Neuronal stem cell (in vitro differentiated cells): ENCODE data around the gene PLAAT3.
"Not testable (repeated sequence)": the region's sequence is repeated elsewhere in the genome, so short reads cannot be mapped to it uniquely, and the experiment has no call there.

Experiments
- DNase-seq: peaks from one replicate; pipeline ENCODE4 v3.0.0-alpha.2; 2013; ENCODE audit warnings: low spot score
- H2AFZ ChIP-seq: one replicate; pipeline ENCODE4 v1.6.1; 2013; ENCODE audit warnings: mild to moderate bottlenecking, low read length, inconsistent platforms
- H2AK5ac ChIP-seq: 2 replicates; pipeline ENCODE4 v1.6.1; 2013; ENCODE audit warnings: low read depth, mild to moderate bottlenecking, inconsistent platforms, low read length, moderate library complexity, mixed read lengths
- H2BK120ac ChIP-seq: 2 replicates; pipeline ENCODE4 v1.6.1; 2013; ENCODE audit warnings: low read depth, mild to moderate bottlenecking, inconsistent platforms, low read length, moderate library complexity, mixed read lengths
- H2BK12ac ChIP-seq: one replicate; pipeline ENCODE4 v1.6.1; 2013; ENCODE audit warnings: low read length, inconsistent platforms
- H2BK15ac ChIP-seq: 2 replicates; pipeline ENCODE4 v1.6.1; 2013; ENCODE audit warnings: mild to moderate bottlenecking, low read length, inconsistent platforms, mixed read lengths
- H2BK5ac ChIP-seq: one replicate; pipeline ENCODE4 v1.6.1; 2013; ENCODE audit warnings: inconsistent platforms, mild to moderate bottlenecking, low read length, moderate library complexity
- H3K14ac ChIP-seq: one replicate; pipeline ENCODE4 v1.6.1; 2013; ENCODE audit warnings: low read length, inconsistent platforms
- H3K18ac ChIP-seq: 2 replicates; pipeline ENCODE4 v1.6.1; 2013; ENCODE audit warnings: low read length, inconsistent platforms
- H3K23ac ChIP-seq: 2 replicates; pipeline ENCODE4 v1.6.1; 2013; ENCODE audit warnings: low read depth, mild to moderate bottlenecking, mixed read lengths, low read length, inconsistent platforms; ENCODE audit not compliant: poor library complexity
- H3K27ac ChIP-seq: replicated peaks from 3 replicates; pipeline ENCODE4 v1.5.1; 2013; ENCODE audit warnings: low read length, inconsistent platforms
- H3K27me3 ChIP-seq, 3 experiments: 2 replicates each; pipeline ENCODE4 v1.6.1; 2013; ENCODE audit warnings: low read length in 3 of 3, mild to moderate bottlenecking in 2 of 3, inconsistent platforms in 1 of 3, low read depth in 1 of 3, mixed read lengths in 1 of 3, moderate library complexity in 1 of 3; ENCODE audit not compliant: control insufficient read depth in 3 of 3, insufficient read depth in 3 of 3
- H3K36me3 ChIP-seq, 2 donors: replicated peaks in 1 of 2; 2 replicates each; pipeline ENCODE4 v1.6.1; 2013; ENCODE audit warnings: low read length in 2 of 2; ENCODE audit not compliant: control insufficient read depth in 2 of 2, insufficient read depth in 2 of 2
- H3K4ac ChIP-seq: 2 replicates; pipeline ENCODE4 v1.6.1; 2013; ENCODE audit warnings: inconsistent platforms, mild to moderate bottlenecking, low read length, moderate library complexity
- H3K4me1 ChIP-seq, 2 donors: 1 replicate in 1 of 2; 2 replicates in 1 of 2; pipeline ENCODE4 v1.6.1; 2013; ENCODE audit warnings: low read length in 2 of 2, low read depth in 1 of 2; ENCODE audit not compliant: control insufficient read depth in 2 of 2, insufficient read depth in 1 of 2
- H3K4me2 ChIP-seq: one replicate; pipeline ENCODE4 v1.6.1; 2013; ENCODE audit warnings: mild to moderate bottlenecking, low read length, inconsistent platforms; ENCODE audit not compliant: insufficient read depth, poor library complexity, severe bottlenecking
- H3K4me3 ChIP-seq, 2 donors: 2 replicates each; pipeline ENCODE4 v1.5.1; 2013; ENCODE audit warnings: low read length in 2 of 2, mild to moderate bottlenecking in 2 of 2, inconsistent platforms in 1 of 2, moderate library complexity in 1 of 2
- H3K79me1 ChIP-seq: one replicate; pipeline ENCODE4 v1.6.1; 2013; ENCODE audit warnings: low read depth, mild to moderate bottlenecking, inconsistent platforms, low read length, moderate library complexity
- H3K9ac ChIP-seq: one replicate; pipeline ENCODE4 v1.6.1; 2013; ENCODE audit warnings: mild to moderate bottlenecking, low read depth, low read length, inconsistent platforms; ENCODE audit not compliant: poor library complexity
- H3K9me3 ChIP-seq, 2 donors: replicated peaks in 1 of 2; 2 replicates each; pipeline versions ENCODE3 to v1.6.1; 2013; ENCODE audit warnings: low read length in 2 of 2, mild to moderate bottlenecking in 2 of 2, inconsistent platforms in 1 of 2, low read depth in 1 of 2, mixed read lengths in 1 of 2, moderate library complexity in 1 of 2; ENCODE audit not compliant: control insufficient read depth in 2 of 2, insufficient read depth in 1 of 2
- H4K8ac ChIP-seq: one replicate; pipeline ENCODE4 v1.6.1; 2013; ENCODE audit warnings: low read depth, mild to moderate bottlenecking, inconsistent platforms, low read length, moderate library complexity
- H4K91ac ChIP-seq: one replicate; pipeline ENCODE4 v1.6.1; 2013; ENCODE audit warnings: low read length, low read depth, mild to moderate bottlenecking, inconsistent platforms; ENCODE audit not compliant: poor library complexity
- WGBS, 2 donors: extraction: QIAGEN DNeasy Blood & Tissue Kit; methylation state at CpG; one replicate each; pipeline ENCODE4 v1.1.7; 2013; ENCODE audit warnings: missing lambda C conversion rate in 2 of 2, mixed read lengths in 1 of 2; ENCODE audit not compliant: insufficient read length in 2 of 2, insufficient replicate concordance in 1 of 2; ENCODE audit errors: extremely low coverage in 2 of 2; 5-methylcytosine and 5-hydroxymethylcytosine counted together

PLAAT3 gene

DNA sequence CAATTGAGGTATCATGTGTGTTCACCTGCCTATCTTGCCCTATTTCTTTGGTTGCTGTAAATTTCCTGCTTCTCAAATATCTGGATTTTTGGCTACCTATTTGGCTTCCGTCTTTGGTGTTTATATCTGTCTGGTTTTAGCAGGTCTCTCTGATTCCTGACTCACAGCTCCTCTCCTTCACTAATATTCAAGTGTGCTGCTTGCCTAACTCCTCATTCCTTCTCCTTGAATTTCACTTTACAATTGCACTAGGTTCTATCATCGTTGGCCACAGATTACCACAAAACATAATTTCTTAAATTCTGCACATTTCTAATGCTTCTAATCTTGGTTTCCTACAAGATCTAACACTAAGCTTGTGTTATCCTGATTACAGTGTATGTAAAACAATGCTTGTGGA, 71.7 kb downstream of the PLAAT3 start:
- H3K27me3 ChIP-seq, H3K4me3 ChIP-seq, H3K4me1 ChIP-seq, H3K79me1 ChIP-seq, H3K23ac ChIP-seq, H3K9me3 ChIP-seq, H2AK5ac ChIP-seq, H3K27ac ChIP-seq, H2BK5ac ChIP-seq, H4K8ac ChIP-seq, H3K36me3 ChIP-seq, H3K4ac ChIP-seq, H2AFZ ChIP-seq, H2BK15ac ChIP-seq, H2BK12ac ChIP-seq, H3K9ac ChIP-seq, H3K4me2 ChIP-seq, DNase-seq, H2BK120ac ChIP-seq, H3K14ac ChIP-seq, H3K18ac ChIP-seq, H4K91ac ChIP-seq: not testable (repeated sequence)
- WGBS, 2 donors = no CpG with 5 or more reads among the region's 2 CpGs

DNA sequence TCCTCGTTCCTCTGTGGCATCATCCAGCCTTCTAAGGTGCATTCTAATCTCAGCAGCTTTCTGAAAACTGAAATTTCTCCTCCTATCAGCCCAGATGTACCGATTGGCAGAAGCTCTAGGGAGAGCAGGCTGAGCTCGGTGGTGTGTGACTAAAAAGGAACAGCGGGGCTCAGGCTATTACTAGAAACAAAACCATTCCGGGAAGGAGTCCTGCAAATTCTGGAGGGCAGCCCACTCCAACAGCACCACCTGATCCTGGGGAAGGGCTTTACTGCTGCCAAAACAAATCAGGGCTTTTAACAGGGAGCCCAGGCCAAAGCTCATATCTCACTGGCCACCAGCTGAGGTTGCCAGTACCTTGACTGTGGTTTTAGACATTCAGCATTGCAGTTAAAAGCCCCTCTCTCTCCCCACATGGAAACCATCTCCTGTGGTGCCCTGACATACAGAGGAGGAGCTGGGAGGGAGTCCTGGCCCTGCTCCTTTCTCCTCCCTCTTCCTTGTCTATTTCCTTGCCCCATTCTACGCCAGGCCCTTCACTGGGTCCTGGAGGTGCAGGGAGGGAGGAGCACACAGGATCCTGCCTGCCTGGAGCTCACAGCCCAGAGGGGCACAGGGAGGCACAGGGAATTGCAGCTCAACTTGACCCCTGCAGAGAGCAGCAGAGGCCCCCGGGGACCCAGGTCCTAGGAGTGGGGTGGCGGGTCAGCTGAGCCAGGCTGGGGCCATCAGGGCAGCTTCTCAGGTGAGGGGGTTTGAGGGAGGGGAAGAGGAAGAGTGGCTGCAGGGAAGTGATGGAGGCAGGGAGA, 76.7 kb downstream of the PLAAT3 start:
- H4K91ac ChIP-seq = no peak overlapping the region
- peak overlapping the region; percentile 63 for H3K14ac ChIP-seq
- no peak overlapping the region for H2BK5ac ChIP-seq
- WGBS, 2 donors = no CpG with 5 or more reads among the region's 8 CpGs
- no peak overlapping the region for H3K9ac ChIP-seq
- peak overlapping the region; percentile 71 for H2BK15ac ChIP-seq
- DNase-seq = no peak
- H2AFZ ChIP-seq = peak overlapping the region; percentile 37
- H2BK120ac ChIP-seq = no peak overlapping the region
- H3K4me1 ChIP-seq = peaks cover 0 to 6% of the 10 kb centered on the region in 2 donors
- H3K4ac ChIP-seq = peak overlapping the region; percentile 41
- H3K4me2 ChIP-seq = no peak overlapping the region
- H3K79me1 ChIP-seq = no peaks in the 10 kb centered on the region
- no peaks in the 10 kb centered on the region for H3K9me3 ChIP-seq
- H2BK12ac ChIP-seq = peak overlapping the region; percentile 26
- no peak overlapping the region for H4K8ac ChIP-seq
- H3K23ac ChIP-seq = peak overlapping the region; percentile 37
- H3K36me3 ChIP-seq = no peaks in the 10 kb centered on the region
- H3K27ac ChIP-seq = no peak overlapping the region
- H3K4me3 ChIP-seq = no peak overlapping the region
- peak overlapping the region; percentile 78 for H3K18ac ChIP-seq
- peaks cover 0 to 7% (median 0%) of the 10 kb centered on the region in 3 experiments for H3K27me3 ChIP-seq
- H2AK5ac ChIP-seq = peak overlapping the region; percentile 90

DNA sequence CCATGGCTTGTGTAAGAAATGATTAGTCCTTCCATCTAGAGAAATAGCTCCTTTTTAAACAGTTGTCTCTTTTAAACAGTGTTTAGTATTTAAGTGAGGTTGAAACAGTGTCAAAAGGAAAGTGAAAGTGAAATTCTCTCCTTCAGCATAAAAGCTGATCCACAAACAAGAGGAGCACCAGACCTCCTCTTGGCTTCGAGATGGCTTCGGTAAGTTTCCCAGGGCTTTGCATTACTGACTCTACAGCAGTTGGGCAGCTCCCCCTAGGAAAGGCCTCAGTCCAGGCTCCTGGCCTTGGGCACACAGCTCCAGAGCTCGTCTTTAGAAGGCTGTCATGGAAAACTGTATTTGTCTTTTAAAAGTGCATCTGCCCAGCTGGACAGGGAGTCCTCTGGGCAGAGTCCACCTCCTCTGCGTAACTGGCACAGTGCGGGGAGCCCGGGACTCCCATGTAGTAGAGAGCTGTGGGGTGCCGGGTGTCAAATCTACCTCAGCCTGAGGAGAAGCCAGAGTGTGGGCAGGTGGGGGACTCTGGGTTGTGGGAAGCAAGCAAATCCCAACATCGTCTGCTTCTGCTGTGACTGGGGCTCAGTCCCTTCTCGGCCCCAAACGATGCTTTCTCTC, 77.5 kb downstream of the PLAAT3 start, which contains the start of gene PLAAT4:
TSS of gene PLAAT4 (plus strand) at position 140 of the 624 bp plus-strand sequence. CDS start at position 201, 61 bp downstream.
- H3K36me3 ChIP-seq = no peaks in the 10 kb centered on the region
- H3K18ac ChIP-seq = no peak within 1 kb of the TSS
- peak within 1 kb of the TSS; percentile 90 for H2AK5ac ChIP-seq
- WGBS, 2 donors = no CpG with 5 or more reads among the region's 10 CpGs
- peak within 1 kb of the TSS; percentile 37 for H2AFZ ChIP-seq
- peak within 1 kb of the TSS; percentile 37 for H3K23ac ChIP-seq
- no peak within 1 kb of the TSS for H3K14ac ChIP-seq
- no peak within 1 kb of the TSS for H2BK120ac ChIP-seq
- H3K4me1 ChIP-seq = peaks cover 0 to 6% of the 10 kb centered on the region in 2 donors
- no peaks in the 10 kb centered on the region for H3K9me3 ChIP-seq
- H2BK12ac ChIP-seq = peak within 1 kb of the TSS; percentile 26
- no peak within 1 kb of the TSS for H2BK15ac ChIP-seq
- no peak within 1 kb of the TSS for H4K8ac ChIP-seq
- H3K27ac ChIP-seq = no peak within 1 kb of the TSS
- H3K4me3 ChIP-seq = no peak within 1 kb of the TSS
- no peak within 1 kb of the TSS for H4K91ac ChIP-seq
- H3K79me1 ChIP-seq = no peaks in the 10 kb centered on the region
- no peak within 1 kb of the TSS for H3K9ac ChIP-seq
- no peak for DNase-seq
- no peak within 1 kb of the TSS for H2BK5ac ChIP-seq
- peaks cover 0 to 7% (median 0%) of the 10 kb centered on the region in 3 experiments for H3K27me3 ChIP-seq
- H3K4ac ChIP-seq = no peak within 1 kb of the TSS
- H3K4me2 ChIP-seq = no peak within 1 kb of the TSS

DNA sequence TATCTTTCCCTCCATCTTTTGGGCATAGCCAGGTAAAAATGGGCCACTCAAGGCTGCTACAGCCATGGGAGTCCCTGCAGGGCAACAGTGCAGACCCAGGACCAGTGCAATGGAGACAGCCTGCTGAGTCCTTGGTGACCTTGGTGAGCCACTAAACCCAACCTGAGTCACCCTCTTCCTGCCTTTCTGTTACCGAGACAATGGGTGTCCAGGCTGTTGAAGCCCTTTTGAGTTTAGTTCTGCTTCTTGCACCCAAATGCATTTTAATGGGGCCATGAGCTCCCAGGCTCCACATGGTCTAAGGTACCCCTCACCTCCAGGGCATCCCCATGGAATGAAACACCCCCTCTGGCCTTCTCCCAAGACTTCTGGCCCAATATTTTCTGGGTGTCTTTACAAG, 78.5 kb downstream of the PLAAT3 start:
- no CpG with 5 or more reads among the region's 1 CpG for WGBS, 2 donors
- Histone ChIP-seq H3K4me1 (peaks cover 0 to 9% of the 10 kb centered on the region in 2 donors), H2AFZ (no peak overlapping the region), H2BK120ac (no peak overlapping the region), H3K79me1 (no peaks in the 10 kb centered on the region), H3K27me3 (peaks cover 0 to 13% (median 0%) of the 10 kb centered on the region in 3 experiments), H2BK12ac (no peak overlapping the region), H3K4me3 (no peak overlapping the region), H3K27ac (no peak overlapping the region), H3K23ac (no peak overlapping the region), H3K4me2 (no peak overlapping the region), H3K9me3 (no peaks in the 10 kb centered on the region), H3K4ac (no peak overlapping the region), H2BK5ac (no peak overlapping the region), H3K36me3 (no peaks in the 10 kb centered on the region), H4K8ac (no peak overlapping the region), H3K9ac (no peak overlapping the region), H2BK15ac (no peak overlapping the region), H2AK5ac (peak overlapping the region; percentile 58), H3K14ac (no peak overlapping the region), H4K91ac (no peak overlapping the region), H3K18ac (no peak overlapping the region)
- no peak for DNase-seq
